Islet of Langerhans (tissue), 1 donor: ENCODE results near the gene HELQ.
"Not testable (repeated sequence)": the region's sequence is repeated elsewhere in the genome, so short reads cannot be mapped to it uniquely, and the experiment has no call there.

ENCODE experiments used
- FAIRE-seq: peaks from one replicate; lab custom pipeline; 2011; peaks lifted over from hg19 to GRCh38; lab: Jason Lieb, UNC

Gene HELQ, protein sequence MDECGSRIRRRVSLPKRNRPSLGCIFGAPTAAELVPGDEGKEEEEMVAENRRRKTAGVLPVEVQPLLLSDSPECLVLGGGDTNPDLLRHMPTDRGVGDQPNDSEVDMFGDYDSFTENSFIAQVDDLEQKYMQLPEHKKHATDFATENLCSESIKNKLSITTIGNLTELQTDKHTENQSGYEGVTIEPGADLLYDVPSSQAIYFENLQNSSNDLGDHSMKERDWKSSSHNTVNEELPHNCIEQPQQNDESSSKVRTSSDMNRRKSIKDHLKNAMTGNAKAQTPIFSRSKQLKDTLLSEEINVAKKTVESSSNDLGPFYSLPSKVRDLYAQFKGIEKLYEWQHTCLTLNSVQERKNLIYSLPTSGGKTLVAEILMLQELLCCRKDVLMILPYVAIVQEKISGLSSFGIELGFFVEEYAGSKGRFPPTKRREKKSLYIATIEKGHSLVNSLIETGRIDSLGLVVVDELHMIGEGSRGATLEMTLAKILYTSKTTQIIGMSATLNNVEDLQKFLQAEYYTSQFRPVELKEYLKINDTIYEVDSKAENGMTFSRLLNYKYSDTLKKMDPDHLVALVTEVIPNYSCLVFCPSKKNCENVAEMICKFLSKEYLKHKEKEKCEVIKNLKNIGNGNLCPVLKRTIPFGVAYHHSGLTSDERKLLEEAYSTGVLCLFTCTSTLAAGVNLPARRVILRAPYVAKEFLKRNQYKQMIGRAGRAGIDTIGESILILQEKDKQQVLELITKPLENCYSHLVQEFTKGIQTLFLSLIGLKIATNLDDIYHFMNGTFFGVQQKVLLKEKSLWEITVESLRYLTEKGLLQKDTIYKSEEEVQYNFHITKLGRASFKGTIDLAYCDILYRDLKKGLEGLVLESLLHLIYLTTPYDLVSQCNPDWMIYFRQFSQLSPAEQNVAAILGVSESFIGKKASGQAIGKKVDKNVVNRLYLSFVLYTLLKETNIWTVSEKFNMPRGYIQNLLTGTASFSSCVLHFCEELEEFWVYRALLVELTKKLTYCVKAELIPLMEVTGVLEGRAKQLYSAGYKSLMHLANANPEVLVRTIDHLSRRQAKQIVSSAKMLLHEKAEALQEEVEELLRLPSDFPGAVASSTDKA

GRCh38 chr4:83455281-83456183 lies at the start of gene HELQ, which contains the start of gene MRPS18C:
Gene HELQ (minus strand): TSS chr4:83455823. CDS start chr4:83455693, 130 bp downstream.
Gene MRPS18C (plus strand): TSS chr4:83456058. CDS start chr4:83456078, 20 bp downstream.
- FAIRE-seq = peak; percentile 79

- no peak for FAIRE-seq
These were observed 49.4 kb upstream of the HELQ start for GRCh38 chr4:83504996-83505395.

DNA sequence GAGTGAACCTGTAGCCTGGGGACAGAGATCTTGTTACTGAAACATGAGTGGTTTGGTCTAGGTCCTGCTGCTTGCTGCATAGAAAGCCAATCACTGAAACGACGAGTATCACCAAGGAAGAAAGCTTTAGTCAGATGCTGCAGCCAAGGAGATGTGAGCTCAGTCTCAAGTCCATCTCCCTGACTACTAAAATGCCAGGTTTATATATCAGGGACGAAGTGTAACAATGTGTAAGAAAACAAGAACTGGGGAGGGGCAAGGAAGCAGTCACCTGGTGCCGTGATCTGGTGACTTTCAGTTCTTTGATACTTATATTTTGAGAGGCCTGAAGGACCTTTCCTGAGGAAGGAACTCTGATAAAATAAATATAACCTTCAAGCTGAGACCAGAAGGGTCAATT lies 48.9 kb upstream of the HELQ start:
- no peak for FAIRE-seq

DNA sequence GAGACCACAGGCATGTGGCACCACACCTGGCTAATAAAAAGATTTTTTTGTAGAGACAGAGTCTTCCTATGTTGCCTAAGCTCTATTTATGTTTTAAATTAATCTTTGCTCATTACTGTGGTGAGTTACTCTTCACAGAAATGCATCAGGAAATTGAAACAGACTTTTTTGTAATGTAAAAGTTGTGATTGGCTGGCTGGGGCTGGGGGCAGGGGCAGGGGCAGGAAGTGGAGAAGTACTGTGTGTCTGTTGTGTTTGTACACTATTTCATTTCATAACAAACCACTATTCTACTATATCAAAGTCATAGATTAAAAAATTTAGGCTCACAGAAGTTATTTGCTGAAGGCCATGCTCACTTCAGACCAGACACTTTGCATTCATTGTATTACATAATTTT lies 48.4 kb upstream of the HELQ start:
- no peak for FAIRE-seq

DNA sequence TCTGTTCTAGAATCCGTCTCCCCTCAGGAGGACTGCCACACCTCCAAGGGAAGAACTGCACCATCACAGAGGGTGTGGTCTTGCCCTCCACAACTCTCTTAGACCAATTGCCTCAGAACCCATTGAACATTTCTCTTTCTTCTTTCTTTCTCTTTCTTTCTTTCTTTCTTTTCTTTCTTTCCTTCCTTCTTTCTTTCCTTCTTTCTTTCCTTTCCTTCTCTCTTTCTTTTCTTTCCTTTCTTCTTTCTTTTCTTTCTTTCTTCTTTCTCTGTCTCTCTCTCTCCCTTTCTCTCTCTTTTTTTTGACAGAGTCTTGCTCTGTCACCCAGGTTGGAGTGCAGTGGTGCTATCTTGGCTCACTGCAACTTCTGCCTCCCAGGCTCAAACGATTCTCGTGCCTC lies 46.0 kb upstream of the HELQ start:
- not testable (repeated sequence) for FAIRE-seq

GRCh38 chr4:83498187-83498586 lies 42.6 kb upstream of the HELQ start:
- no peak for FAIRE-seq

DNA sequence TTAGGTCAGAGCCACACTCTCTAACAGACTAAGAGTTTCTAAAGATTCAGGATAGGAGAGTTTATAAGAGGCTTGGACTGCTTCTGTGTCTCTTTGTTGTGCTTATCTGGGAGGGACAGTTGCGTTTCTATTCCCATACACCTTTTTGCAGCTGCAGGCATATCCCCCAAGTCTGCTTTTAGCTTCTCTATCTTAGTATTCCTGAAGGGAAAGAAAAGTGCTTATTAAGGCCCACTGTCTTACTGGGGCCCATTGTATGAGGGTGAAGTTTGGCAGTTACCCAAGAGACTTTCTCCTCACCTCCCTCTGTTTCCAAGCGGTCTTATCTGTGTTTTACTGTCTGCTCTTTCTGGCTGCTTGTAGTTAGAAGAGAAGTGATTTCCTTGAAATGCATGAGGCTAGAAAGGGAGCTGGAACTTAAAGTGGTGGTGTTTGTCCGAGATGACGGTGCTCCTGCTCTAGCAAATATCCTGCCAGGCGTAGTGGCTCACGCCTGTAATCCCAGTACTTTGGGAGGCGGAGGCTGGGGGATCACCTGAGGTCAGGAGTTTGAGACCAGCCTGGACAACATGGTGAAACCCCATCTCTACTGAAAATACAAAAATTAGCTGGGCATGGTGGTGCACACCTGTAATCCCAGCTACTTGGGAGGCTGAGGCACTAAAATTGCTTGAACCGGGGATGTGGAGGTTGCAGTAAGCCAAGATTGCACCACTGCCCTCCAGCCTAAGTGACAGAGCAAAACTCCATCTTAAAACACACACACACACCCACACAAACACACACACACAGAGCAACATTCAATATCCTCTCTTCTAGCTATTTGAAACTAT lies 40.7 kb upstream of the HELQ start:
- not testable (repeated sequence) for FAIRE-seq

- FAIRE-seq = no peak
These were observed 35.3 kb upstream of the HELQ start for GRCh38 chr4:83490876-83491450.

DNA sequence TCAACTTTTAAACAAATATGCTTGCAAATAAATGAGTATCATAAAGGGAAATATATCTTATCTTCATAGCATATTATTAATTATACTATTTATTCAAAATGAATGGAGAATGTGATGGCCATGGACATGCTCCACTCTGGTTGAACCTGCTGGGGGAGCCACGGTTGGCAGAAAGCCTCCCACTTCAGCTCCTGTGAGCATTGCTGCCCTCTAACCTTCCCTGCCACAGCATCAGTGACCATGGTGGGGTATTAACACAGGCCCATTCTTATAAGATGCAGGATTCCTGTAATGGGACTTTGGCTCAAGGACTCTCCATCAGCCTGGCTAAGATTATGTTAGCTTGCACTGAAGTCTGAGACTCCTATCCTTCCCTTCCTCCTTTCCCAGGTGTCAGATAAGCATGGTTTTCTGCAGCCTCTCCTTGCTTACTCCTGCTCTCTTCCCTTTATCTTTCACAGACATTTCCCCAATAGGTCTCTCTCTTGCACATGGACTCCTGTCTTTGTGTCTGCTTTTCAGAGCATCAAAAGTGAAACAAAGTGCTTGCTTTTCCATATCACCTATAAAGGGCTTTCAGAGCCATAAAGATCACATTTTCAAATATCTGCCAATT lies 34.2 kb upstream of the HELQ start:
- no peak for FAIRE-seq

DNA sequence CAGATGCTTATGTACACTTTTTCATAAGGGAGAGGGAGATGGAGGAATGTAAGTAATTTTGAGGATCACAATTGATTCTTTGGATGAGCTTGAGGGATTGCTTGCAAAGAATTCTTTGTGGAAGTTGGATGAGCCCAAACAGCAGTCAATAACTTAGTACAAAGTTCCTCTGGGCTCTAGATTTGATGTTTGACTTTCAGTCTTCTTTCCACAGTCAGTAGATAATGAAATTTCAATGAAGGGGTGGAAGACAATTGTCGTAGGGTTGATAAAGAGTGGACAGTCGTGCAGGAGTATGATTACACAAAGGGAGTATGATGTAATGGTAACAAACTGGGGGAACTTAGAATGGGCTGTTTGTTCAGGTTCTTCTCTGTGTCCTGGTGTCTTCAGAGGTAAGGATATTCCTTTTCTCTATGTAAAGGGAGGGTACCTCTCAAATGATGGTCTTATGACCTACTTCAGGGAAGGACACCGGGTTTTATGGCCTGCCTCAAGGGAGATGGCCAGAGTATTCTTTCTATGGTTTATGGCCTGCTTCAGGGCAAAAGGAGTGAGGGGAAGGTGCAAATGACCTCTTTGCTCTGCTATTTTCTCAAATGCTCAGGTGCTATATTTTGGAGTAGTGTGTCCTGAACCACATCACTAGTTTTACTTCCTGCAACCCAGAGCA lies 31.0 kb upstream of the HELQ start:
- no peak for FAIRE-seq

GRCh38 chr4:83484500-83485461 lies 29.2 kb upstream of the HELQ start, which contains the start of gene ABRAXAS1:
Gene ABRAXAS1 (minus strand): TSS chr4:83485100. CDS start chr4:83485072, 28 bp downstream.
- FAIRE-seq = no peak

- no peak for FAIRE-seq
These were observed 18.3 kb upstream of the HELQ start for GRCh38 chr4:83473966-83474365.

GRCh38 chr4:83473423-83473822 lies 17.8 kb upstream of the HELQ start:
- FAIRE-seq = no peak

DNA sequence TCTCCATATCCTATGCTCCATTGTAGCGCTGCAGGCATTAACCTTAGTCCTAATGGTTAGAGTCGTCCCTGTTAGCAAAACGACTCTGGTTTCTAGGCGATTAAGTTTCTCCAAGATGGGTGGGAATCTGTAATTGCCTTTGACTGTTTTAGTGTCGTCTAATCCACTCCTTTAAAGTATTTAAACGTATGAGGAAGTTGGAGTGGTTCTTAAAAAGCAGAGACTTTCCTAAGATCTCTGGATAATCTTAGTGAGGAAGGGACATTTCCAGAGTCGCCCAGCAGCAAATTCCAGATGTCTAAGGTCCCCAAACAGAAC lies 520 bp upstream of the HELQ start:
- no peak for FAIRE-seq

DNA sequence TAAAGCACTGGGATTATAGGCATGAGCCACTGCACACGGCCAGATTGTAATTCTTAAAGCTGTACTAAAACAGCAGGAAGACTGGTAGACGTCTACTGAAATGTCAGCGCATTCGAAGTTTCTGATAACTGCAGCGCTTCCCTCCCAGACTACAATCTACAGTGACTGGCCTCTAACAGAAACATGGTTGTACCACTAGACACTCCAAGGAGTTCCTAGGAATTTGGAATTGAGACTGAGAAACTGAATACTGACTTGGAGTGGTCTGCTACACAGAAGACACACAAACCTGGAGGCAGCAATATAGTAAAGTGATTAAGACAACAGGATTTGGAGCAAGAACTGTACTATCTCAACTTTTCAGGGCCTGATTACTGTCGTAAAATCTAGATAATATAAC lies 937 bp downstream of the HELQ start:
- no peak for FAIRE-seq

DNA sequence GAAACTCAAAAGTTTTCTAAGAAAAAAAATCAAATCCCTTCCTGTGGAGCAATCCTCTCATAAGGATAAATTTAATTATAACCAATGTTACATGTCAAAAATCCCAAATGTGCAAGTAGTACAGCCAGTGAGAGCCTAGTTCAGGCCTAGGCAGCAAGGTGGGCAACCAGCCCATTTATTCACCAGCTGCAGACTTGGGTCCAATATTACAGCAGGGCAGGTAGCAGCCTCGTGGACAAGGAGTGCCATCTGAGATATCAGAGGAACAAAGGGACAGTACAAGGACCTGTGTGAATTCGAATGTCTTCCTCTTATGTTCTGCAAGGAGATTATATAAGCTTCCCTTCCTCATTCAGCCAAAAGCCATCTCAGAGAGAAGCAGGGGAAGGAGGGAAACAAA lies 6.6 kb downstream of the HELQ start:
- FAIRE-seq = no peak

- no peak for FAIRE-seq
These were observed 14.7 kb downstream of the HELQ start for GRCh38 chr4:83440899-83441298.

- FAIRE-seq = no peak
These were observed 15.3 kb downstream of the HELQ start for GRCh38 chr4:83440148-83440814.
